ENCODE measurements around the gene TUBB4A.

DNA sequence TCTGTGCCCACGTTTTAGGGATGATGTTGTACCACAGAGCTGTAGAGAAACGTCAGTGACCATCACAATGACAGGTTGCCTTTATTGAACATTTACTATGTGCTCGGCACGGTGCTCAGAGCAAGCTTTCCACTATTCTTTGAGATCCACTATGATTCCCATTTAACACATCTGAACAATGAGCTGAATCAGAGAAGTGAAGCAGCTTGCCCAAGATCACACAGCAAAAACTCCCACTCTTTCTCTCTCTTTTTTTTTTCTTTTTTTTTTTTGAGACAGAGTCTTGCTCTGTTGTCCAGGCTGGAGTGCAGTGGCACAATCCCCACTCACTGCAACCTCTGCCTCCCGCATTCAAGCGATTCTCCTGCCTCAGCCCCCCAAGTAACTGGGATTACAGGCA lies 20.6 kb upstream of the TUBB4A start:
- TF ChIP-seq, protein P1, sequence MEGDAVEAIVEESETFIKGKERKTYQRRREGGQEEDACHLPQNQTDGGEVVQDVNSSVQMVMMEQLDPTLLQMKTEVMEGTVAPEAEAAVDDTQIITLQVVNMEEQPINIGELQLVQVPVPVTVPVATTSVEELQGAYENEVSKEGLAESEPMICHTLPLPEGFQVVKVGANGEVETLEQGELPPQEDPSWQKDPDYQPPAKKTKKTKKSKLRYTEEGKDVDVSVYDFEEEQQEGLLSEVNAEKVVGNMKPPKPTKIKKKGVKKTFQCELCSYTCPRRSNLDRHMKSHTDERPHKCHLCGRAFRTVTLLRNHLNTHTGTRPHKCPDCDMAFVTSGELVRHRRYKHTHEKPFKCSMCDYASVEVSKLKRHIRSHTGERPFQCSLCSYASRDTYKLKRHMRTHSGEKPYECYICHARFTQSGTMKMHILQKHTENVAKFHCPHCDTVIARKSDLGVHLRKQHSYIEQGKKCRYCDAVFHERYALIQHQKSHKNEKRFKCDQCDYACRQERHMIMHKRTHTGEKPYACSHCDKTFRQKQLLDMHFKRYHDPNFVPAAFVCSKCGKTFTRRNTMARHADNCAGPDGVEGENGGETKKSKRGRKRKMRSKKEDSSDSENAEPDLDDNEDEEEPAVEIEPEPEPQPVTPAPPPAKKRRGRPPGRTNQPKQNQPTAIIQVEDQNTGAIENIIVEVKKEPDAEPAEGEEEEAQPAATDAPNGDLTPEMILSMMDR (IDR thresholded peaks at IDR 0.05; ENCODE audit: low read length), result no peak
- TF ChIP-seq EZH2 (IDR thresholded peaks at IDR 0.05; ENCODE audit: borderline replicate concordance, low read length), result no peak
